HG03575 (cell line): ENCODE results near the gene UBE2A.

Experiments
- ATAC-seq: cut with Tn5 transposase; IDR thresholded peaks from one replicate; pipeline ENCODE4 v1.9.1; 2021; ENCODE audit not compliant: unreplicated experiment, insufficient number of reproducible peaks, low FRiP score; ENCODE audit errors: extremely low read depth

UBE2A gene

DNA sequence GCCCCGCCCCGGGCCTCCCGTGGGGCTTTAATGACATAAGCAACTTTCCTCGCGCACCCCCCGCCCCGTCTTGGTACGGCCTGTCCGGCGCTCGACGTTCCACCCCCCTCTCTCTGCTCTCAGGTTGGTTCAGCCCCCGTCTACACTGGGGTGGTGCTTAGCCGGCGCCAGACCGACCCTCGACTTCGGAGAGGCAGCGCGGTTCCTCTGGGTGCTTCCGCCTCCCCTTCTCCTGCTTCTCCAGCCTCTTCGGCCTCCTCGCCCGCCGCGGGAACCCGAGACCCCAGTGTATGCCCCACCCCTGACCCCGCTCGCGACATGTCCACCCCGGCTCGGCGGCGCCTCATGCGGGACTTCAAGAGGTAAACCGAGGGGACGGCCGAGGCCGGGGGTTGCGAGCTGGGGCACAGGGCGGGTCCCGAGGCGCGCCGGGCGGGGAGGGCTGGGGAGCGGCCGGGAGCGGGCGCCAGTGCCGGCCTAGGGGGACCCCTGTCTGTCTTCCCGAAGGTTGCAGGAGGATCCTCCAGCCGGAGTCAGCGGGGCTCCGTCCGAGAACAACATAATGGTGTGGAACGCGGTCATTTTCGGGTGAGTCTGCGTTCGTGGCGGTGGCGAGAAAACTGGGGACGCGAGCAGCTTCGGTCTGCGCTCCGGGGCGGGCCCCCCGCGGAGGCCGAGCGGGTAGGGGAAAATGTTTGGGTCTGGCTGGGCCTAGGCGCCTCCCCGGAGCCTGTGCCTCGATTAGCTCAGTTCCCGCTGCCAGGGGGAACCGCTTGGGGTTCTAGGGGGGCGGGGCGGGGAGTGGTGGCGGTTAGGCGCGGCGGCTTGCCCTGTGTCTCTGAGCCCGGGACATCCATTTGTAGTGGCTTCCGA is at the start of gene UBE2A:
TSS of gene UBE2A (plus strand) at position 170 of the 873 bp plus-strand sequence. CDS start at position 319, 149 bp downstream.
- ATAC-seq: no peak

GRCh38 chrX:119529345-119530276 is 44.8 kb upstream of the UBE2A start:
- no peak for ATAC-seq

DNA sequence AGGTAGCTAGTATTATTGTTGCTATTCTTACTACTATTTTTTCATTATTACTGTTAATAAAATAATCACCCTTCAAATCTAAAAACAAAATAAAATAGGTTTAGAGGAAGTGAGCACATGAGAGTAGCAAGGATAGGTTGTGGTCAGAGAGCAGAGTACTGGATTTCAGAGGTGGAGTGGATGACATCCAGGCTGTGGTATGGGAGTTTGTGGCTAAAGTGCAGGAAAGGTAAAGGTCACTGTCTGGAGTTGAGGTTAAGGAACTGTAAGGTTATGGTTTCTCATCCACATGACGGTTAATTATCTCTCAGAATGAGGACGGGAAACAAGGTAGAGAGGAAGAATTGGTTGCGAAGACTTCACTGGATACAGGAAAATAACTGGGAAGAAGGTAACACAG is 36.9 kb upstream of the UBE2A start:
- no peak for ATAC-seq

DNA sequence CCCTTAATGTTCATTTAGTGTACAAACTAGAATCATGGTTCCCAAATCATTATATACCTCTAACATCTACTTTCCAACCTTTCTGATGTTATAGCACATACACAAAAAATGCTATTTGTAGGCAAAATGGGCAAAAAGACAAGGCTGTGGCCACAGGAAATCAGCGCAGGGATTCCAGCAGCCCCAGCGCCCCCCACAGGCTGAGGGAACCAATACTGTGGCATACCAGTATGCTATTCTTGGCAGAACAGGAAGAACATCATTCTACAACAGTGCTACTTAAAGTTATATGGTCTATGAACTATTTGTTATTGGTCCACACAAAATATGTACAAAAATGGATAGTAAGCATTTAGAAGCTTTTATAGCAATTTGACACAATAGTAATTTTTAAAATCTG is 34.5 kb upstream of the UBE2A start:
- ATAC-seq: no peak

GRCh38 chrX:119541188-119541587 is 33.2 kb upstream of the UBE2A start:
- no peak for ATAC-seq

DNA sequence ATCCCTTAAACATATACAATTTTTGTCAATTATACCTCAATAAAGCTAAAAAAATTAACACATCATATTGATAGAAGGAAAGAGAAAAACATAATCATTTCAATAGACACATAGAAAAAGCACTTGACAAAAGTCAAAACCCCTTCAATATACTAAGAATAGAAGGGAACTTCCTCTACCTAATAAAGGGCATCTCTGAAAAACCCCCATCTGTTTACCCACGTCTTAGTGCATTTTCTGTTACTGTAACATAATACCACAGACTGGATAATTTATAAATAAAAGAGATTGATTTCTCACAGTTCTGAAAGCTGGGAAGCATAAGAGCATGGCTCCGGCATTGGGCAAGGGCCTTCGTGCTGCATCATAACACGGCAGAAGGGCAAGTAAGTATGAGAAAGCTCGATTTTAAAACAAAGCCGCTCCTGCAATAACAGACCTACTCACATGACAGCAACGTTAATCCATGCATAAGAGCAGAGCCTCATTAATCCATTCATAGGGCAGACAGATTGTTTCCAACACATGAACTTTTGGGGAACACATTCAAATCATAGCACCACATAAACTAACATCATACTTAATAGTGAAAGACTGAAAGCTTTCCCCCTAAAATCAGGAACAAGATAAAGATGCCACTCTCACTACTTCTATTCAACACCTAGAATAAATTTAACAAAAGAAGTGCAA is 24.9 kb upstream of the UBE2A start:
- no peak for ATAC-seq

DNA sequence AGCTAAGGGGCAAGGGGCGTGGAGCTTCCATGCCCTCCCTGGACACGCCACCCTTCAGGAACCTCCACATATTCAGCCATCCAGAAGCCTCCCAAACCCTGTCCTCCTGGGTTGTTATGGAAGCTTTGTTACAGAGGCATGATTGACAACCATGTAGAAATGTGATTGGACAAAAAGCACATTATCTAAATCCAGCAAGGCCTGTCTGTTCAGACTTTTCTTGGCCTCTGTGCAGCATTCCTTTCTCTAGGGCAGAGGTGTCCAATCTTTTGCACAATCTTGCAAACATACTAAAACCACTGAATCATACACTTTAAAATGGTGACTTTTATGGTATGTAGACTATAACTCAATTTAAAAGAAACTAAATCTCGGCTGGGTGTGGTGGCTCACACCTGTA is 21.9 kb upstream of the UBE2A start:
- ATAC-seq: no peak

- ATAC-seq: no peak
These were observed 9.2 kb upstream of the UBE2A start, which contains the start of gene STEEP1 for GRCh38 chrX:119565107-119565663. Gene STEEP1 (minus strand): TSS chrX:119565409. CDS start chrX:119565355, 54 bp downstream.

DNA sequence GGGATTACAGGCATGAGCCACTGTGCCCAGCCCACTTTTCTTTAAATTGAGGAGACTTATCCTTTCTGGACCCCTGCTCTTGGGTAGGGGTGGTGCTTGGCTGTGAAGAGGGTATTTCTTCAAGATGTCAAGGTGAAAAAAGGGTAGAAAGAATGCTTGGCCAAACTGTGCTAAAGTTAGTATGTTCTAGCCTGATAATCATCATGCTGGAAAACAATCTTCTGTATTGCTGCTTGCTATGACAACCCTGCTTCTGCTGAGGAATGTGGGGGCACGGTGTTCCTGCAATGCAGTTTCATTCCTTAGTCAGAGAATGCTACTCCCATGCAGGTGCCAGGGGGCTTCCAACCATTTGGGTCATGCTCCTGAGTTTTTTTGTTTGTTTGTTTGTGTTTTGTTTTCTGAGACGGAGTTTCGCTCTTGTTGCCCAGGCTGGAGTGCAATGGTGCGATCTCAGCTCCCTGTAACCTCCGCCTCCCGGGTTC is 4.0 kb upstream of the UBE2A start:
- ATAC-seq: no peak

GRCh38 chrX:119573222-119573621 is 1.1 kb upstream of the UBE2A start:
- no peak for ATAC-seq

DNA sequence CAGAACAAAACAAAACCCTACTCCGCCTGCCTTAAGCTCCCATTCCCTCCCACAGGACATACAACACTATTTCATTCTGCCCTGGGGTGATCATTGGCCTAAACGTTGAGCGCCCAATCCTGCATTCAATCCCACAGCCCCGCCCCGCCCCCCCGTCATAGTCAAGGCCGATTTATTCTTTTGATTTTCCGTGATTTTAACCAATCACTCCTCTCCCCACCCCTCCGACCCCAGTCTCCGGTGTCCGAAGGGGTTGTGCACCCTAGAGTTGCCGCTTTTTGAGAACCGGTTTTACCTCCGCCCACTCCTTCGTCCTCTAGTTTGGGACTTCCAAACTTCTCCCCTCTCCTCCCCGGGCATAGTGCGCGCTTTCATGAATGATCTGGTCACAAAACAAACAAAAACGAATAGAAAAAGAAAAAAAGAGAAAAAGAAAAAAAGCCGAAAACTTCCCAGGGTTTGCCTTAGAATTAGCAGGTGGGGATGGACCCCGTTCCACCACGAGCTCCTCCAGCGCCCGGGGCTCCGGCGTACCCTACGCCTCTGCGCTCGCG is 446 bp upstream of the UBE2A start:
- no peak for ATAC-seq

DNA sequence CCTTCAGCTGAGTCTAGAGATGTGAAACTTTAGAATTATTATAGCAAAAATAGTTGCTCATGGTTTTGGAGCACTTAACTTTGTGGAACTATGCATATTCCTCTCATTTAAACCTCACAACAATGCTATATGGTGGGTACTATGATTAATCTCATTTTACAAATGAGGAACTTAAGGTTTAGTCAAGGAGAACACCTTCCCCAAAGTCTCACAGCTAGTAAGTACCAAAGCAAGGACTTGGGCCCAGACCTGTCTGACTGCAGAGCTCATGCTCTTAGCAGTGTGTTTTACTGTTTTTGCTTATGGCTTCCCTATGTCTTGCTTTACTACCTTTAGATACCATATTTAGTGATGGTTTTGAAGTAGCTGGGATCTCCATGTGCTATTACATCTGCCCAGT is 5.1 kb downstream of the UBE2A start:
- ATAC-seq: no peak

DNA sequence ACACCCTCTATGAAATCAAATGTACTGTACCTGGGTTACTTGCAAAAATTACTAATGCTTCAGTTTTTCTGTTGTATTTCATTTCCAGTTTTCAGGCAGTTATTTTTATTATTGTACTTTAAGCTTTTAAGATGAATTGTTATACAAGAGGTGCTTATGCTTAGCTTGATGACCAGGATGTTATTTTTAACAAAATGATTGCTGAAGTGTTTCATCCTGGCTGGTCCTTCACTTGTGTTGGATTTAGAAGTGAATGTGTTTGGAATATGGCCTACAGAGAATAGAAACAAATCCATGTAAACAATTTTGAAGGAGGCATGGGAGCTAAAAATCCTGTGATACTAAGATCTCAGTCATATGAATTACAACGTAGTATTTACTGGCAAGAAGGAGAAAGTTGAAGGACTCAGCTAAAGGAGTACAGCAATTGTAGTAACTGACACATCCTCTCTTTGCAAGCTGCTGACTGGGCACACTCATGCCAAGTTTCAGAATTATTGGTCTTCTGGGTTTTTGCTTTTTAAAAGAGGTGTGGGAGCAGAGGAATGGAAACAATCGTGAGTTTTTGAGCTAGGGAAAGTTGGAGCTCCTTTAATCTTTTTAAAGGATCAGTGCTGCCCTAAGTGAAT is 9.2 kb downstream of the UBE2A start:
- ATAC-seq: no peak

DNA sequence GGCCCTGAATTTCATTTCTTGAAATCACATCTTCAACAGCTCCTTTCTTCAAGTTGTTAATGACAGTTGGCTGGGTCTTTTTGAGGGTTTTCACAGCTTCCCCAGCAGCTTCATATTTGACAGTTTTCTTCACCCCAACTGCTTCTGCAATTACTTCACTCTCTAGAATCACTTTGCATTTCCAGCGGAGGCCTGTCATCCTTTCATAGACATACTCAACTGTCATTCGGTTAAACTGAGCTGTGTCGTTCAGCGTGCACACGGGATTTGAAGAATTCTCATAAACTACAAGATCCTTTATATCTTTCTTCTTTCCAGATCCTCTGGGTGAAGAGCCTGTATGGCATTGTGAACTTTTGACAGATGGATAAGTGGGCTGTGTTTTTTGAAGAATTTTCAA is 15.4 kb downstream of the UBE2A start:
- no peak for ATAC-seq

GRCh38 chrX:119602701-119603255 is 28.4 kb downstream of the UBE2A start:
- no peak for ATAC-seq

DNA sequence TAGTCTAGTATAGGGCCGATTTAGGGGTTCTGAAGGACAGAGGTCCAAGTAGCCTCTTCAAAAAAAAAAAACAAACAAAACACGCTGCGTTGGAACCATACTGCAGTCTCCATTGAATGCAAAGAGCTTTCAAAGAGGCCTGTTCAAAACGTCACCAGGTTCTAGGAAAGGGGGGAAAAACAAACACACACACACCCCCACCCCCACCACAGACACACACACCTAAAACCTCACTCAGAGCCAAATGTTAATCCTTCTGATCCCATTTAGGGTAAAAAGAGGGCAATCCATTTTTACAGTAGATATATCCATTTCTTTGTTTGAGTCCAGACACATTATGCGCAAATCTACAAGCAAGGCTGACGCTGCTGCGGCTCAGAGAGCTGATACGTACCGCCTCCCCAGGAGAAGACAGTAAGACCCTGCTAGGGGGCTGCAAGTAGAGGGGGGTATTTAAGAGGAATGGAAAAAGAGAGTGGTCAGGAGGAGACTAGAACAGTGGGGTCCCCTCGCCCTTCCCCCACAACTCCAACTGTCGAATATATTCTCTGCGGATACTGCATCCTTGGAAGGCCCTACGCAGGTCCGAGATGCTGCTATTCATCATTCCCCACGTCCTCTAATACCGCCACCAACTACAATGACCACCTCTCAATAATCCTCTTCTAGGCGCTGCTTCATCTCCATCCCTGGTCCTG is 30.6 kb downstream of the UBE2A start:
- ATAC-seq: no peak
